Gastroesophageal sphincter (tissue), 4 donors: ENCODE measurements around the gene GDAP1L1. TPM values are rescaled to one million over a fixed set of nuclear protein-coding genes. Genes with fewer than 3 reads are reported as not detected.
"Not testable (repeated sequence)": the region's sequence is repeated elsewhere in the genome, so short reads cannot be mapped to it uniquely, and the experiment has no call there.

Experiments
- ATAC-seq: fragments of 150-250 bp; one replicate; pipeline ENCODE4 v1.9.1; 2016; ENCODE audit warnings: mild to moderate bottlenecking, moderate library complexity
- H3K27ac ChIP-seq, 4 donors: fragments of 200-600 bp; sonication (generic) in 3 of 4; 1 replicate in 3 of 4; 2 replicates in 1 of 4; pipeline ENCODE4 v1.5.1; 2016 to 2019
- H3K27me3 ChIP-seq: fragments of 200-600 bp; sonication (generic); one replicate; pipeline ENCODE4 v1.5.1; 2019
- H3K36me3 ChIP-seq, 2 donors: fragments of 200-600 bp; sonication (generic); one replicate each; pipeline ENCODE4 v1.5.1; 2019; ENCODE audit warnings: control low read depth in 1 of 2
- H3K4me1 ChIP-seq, 3 donors: fragments of 200-600 bp; sonication (generic); 1 replicate in 2 of 3; 2 replicates in 1 of 3; pipeline ENCODE4 v1.5.1; 2016 to 2019; ENCODE audit warnings: control low read depth in 2 of 3
- H3K4me3 ChIP-seq, 2 donors: fragments of 200-600 bp; sonication (generic); one replicate each; pipeline ENCODE4 v1.5.1; 2019; ENCODE audit warnings: mild to moderate bottlenecking in 1 of 2, moderate library complexity in 1 of 2
- H3K9me3 ChIP-seq, 3 donors: fragments of 200-600 bp; sonication (generic); one replicate each; pipeline ENCODE4 v1.5.1; 2017 to 2019; ENCODE audit warnings: control low read depth in 2 of 3
- EP300 ChIP-seq: sonication (generic); formaldehyde crosslinking; IDR thresholded peaks from one replicate; pipeline ENCODE4 v1.6.1; 2017; ENCODE audit warnings: antibody characterized with exemption, mild to moderate bottlenecking
- POLR2A ChIP-seq, 2 donors: fragments of 450-650 bp; IDR thresholded peaks; one replicate each; pipeline ENCODE4 v1.6.1; 2017; ENCODE audit warnings: antibody characterized with exemption in 2 of 2, mild to moderate bottlenecking in 2 of 2, moderate library complexity in 1 of 2
- POLR2AphosphoS5 ChIP-seq: sonication (generic); formaldehyde crosslinking; IDR thresholded peaks from one replicate; pipeline ENCODE4 v1.6.1; 2017; ENCODE audit warnings: antibody characterized with exemption
- WGBS, 2 donors: methylation state at CpG; one replicate each; pipeline ENCODE4 v1.1.5; 2018; ENCODE audit warnings: low coverage in 1 of 2; 5-methylcytosine and 5-hydroxymethylcytosine counted together
- total RNA-seq, 4 donors: library from RNA; depleted of rRNA; stranded (reverse); fragments of >200 nt; gene quantifications; one replicate each; pipeline ENCODE4 v1.1.0, GENCODE V29; 2016
- TF ChIP-seq, protein P1 (sequence below), 4 experiments: fragments of 200-600 bp in 2 of 4; fragments of 450-650 bp in 2 of 4; sonication (generic) in 1 of 4; IDR thresholded peaks; one replicate each; pipeline ENCODE4 v1.5.1; 2017 to 2019; ENCODE audit warnings: antibody characterized with exemption in 4 of 4, mild to moderate bottlenecking in 2 of 4, moderate library complexity in 2 of 4

The GDAP1L1 gene
- total RNA-seq, 4 donors from 2014 or later = 0.67 TPM; not detected in 3

GRCh38 chr20:44231713-44232468 lies 15.2 kb upstream of the GDAP1L1 start:
- WGBS, 2 donors = 75 to 100% methylated on average over 1 to 9 of the region's 10 CpGs
- Histone ChIP-seq H3K4me1 (no peaks in the 10 kb centered on the region), H3K9me3 (no peaks in the 10 kb centered on the region), H3K4me3 (no peak overlapping the region), H3K27ac (no peak overlapping the region), H3K27me3 (no peaks in the 10 kb centered on the region), H3K36me3 (no peaks in the 10 kb centered on the region)
- no peak for TF ChIP-seq POLR2AphosphoS5
- no peak for TF ChIP-seq EP300
- no peak for TF ChIP-seq POLR2A (IDR thresholded peaks at IDR 0.05)
- TF ChIP-seq, protein P1, sequence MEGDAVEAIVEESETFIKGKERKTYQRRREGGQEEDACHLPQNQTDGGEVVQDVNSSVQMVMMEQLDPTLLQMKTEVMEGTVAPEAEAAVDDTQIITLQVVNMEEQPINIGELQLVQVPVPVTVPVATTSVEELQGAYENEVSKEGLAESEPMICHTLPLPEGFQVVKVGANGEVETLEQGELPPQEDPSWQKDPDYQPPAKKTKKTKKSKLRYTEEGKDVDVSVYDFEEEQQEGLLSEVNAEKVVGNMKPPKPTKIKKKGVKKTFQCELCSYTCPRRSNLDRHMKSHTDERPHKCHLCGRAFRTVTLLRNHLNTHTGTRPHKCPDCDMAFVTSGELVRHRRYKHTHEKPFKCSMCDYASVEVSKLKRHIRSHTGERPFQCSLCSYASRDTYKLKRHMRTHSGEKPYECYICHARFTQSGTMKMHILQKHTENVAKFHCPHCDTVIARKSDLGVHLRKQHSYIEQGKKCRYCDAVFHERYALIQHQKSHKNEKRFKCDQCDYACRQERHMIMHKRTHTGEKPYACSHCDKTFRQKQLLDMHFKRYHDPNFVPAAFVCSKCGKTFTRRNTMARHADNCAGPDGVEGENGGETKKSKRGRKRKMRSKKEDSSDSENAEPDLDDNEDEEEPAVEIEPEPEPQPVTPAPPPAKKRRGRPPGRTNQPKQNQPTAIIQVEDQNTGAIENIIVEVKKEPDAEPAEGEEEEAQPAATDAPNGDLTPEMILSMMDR (IDR thresholded peaks at IDR 0.05) = no peak
- no peak for ATAC-seq

DNA sequence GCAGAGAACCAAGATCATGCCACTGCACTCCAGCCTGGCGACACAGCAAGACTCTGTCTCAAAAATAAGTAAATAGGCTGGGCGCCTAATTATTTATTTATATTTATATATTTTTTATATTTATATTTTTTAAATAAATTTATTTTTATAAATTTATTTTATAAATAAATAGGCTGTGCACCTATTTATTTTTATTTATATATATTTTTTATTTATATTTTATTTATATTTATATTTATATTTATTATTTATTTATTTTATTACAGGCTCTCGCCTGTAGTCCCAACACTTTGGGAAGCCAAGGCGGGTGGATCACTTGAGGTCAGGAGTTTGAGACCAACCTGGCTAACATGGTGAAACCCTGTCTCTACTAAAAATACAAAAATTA lies 14.6 kb upstream of the GDAP1L1 start:
- not testable (repeated sequence) for H3K27ac ChIP-seq, ATAC-seq, H3K4me1 ChIP-seq, H3K36me3 ChIP-seq, H3K27me3 ChIP-seq, H3K4me3 ChIP-seq, H3K9me3 ChIP-seq
- WGBS, 2 donors = 85 to 95% methylated on average over 2 to 4 of the region's 4 CpGs

- Histone ChIP-seq H3K27me3 (no peaks in the 10 kb centered on the region), H3K4me1 (no peaks in the 10 kb centered on the region), H3K9me3 (no peaks in the 10 kb centered on the region), H3K36me3 (no peaks in the 10 kb centered on the region), H3K4me3 (no peak overlapping the region), H3K27ac (no peak overlapping the region)
- ATAC-seq = no peak
- TF ChIP-seq, protein P1 (IDR thresholded peaks at IDR 0.05) = no peak
- no peak for TF ChIP-seq POLR2AphosphoS5
- TF ChIP-seq EP300 = no peak
- 80 to 100% methylated on average over 1 to 4 of the region's 6 CpGs for WGBS, 2 donors
Observed at GRCh38 chr20:44233436-44234016, 13.6 kb upstream of the GDAP1L1 start.

- WGBS, 2 donors = 80 to 88% methylated on average over 9 to 13 of the region's 14 CpGs
- TF ChIP-seq, protein P1 (IDR thresholded peaks at IDR 0.05) = no peak
- TF ChIP-seq POLR2A (IDR thresholded peaks at IDR 0.05) (no peak), EP300 (no peak), POLR2AphosphoS5 (no peak)
Observed at GRCh38 chr20:44234566-44235317, 12.4 kb upstream of the GDAP1L1 start.

GRCh38 chr20:44235702-44236101 lies 11.4 kb upstream of the GDAP1L1 start:
- H3K4me1 ChIP-seq = no peaks in the 10 kb centered on the region
- no peak overlapping the region for H3K4me3 ChIP-seq
- H3K9me3 ChIP-seq = no peaks in the 10 kb centered on the region
- WGBS, 2 donors = 93 to 94% methylated on average over 2 of the region's 2 CpGs
- TF ChIP-seq, protein P1 (IDR thresholded peaks at IDR 0.05) = no peak
- no peak for TF ChIP-seq EP300
- no peak for TF ChIP-seq POLR2A (IDR thresholded peaks at IDR 0.05)
- no peak for TF ChIP-seq POLR2AphosphoS5
- H3K36me3 ChIP-seq = no peaks in the 10 kb centered on the region
- no peak overlapping the region for H3K27ac ChIP-seq
- no peak for ATAC-seq
- no peaks in the 10 kb centered on the region for H3K27me3 ChIP-seq

More at GRCh38 chr20:44234566-44235317, 12.4 kb upstream of the GDAP1L1 start:
- no peaks in the 10 kb centered on the region for H3K36me3 ChIP-seq
- ATAC-seq = no peak
- H3K4me1 ChIP-seq = no peaks in the 10 kb centered on the region
- no peak overlapping the region for H3K4me3 ChIP-seq
- no peak overlapping the region for H3K27ac ChIP-seq
- no peaks in the 10 kb centered on the region for H3K27me3 ChIP-seq
- no peaks in the 10 kb centered on the region for H3K9me3 ChIP-seq

GRCh38 chr20:44236840-44237239 lies 10.3 kb upstream of the GDAP1L1 start:
- H3K36me3 ChIP-seq, H3K4me1 ChIP-seq, H3K27me3 ChIP-seq, H3K27ac ChIP-seq, H3K4me3 ChIP-seq, H3K9me3 ChIP-seq, ATAC-seq: not testable (repeated sequence)
- WGBS, 2 donors = 67 to 95% methylated on average over 1 to 2 of the region's 2 CpGs
